GM18520 (cell line): ENCODE results near the gene PCNX2.
"Not testable (repeated sequence)": the region's sequence is repeated elsewhere in the genome, so short reads cannot be mapped to it uniquely, and the experiment has no call there.

Experiments
- ATAC-seq: cut with Tn5 transposase; IDR thresholded peaks from one replicate; pipeline ENCODE4 v1.9.1; 2021; ENCODE audit not compliant: unreplicated experiment

PCNX2 gene

DNA sequence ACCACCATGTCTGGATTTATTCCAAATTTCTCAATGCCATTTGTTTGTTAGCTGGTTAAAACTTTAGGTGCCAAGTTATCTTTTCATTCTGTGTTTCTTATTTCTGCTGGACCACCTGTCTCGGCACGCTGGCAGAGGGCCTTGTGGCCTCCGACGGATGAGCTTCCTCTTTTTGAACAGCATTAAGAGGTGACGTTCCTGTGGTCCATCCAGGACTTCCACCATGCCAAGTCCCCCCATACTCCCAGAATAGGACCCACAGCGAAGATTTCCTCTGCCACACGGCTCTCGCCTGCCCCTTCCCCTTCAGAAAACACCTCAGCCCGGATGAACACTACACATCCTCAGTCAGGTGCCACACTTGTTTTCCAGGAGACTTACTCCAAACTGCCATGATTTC is 271.3 kb downstream of the PCNX2 start:
- ATAC-seq, result no peak

DNA sequence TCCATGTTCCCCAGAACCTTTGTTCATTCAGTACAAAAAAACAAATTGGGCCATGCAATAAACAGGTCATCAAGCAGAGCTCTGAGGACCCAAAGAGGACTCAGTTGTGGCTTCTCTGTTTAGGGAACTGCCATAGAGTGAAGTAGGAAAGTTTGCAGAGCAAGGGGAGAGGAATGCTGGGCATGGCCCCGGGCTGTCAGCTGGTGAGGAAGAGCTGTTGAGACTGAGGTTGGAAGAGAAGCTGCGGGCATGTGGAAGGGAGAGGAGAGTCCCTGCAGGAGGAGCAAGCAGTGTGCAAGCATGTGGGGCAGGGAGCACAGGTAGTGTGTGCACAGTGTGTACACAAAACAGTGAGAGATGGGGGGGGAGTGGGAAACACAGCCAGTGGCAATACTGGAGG is 273.3 kb downstream of the PCNX2 start:
- no peak for ATAC-seq

DNA sequence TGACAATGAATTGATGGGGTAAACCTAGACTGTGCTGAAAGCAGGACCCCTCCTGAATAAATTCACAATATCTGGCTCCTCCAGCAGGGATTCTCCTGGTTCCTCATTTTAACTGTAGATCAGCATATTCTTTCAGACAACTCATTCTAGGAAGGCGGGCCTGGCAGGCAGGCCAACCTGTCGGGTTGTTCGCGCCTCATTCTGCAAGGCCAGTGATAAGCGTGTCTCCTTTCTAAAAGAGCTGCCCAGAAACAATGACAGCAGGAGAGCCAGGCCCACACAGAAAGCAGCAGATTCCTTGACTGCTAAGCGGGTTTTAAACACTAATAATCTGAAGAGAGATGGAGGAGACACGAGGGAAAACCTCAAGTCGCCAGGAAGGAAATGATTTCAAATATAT is 275.1 kb downstream of the PCNX2 start:
- no peak for ATAC-seq

DNA sequence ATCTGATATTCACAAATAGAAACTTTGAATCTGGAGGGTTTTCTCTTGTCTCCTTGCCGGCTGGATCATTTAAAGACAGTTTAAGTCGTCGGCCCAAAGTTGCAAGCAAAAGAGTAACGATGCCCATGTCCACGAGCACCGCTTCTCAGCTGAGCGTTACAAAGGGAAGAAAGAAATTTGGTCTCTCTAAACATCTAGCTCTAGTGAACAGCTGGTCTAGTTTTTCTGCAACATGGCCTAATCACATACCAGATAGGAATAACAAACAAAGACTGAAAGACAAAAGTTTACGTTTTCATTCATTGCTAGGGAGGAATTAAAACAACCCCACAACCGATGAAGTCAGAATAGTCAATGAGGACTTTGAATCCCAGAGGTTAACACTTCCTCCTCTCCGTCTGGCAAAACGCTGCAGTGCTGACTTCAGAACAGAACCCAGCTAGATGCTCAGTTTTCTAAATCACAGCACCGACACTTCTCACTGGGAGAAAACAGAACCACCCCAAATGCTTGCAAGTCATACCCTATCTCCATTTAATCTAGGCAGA is 275.7 kb downstream of the PCNX2 start:
- no peak for ATAC-seq

DNA sequence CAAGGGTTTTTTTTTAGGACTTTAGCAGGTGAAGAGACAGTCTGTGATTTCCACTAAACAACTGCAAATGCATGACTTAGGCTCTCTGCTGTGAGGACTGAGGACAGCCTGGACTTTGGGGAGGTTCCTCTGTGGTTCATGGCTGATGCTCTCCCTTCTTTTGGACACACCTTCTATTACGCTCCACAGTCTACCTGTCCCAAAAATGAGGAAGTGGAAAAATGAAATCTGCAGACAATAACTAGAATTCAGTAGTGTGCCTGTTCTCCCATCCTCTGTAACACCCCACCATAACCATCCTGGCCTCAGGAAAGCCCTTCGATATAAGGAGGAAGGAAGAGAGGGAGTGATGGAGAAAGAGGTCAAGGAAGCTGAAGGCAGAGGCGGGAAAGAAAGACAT is 276.4 kb downstream of the PCNX2 start:
- ATAC-seq, result no peak

DNA sequence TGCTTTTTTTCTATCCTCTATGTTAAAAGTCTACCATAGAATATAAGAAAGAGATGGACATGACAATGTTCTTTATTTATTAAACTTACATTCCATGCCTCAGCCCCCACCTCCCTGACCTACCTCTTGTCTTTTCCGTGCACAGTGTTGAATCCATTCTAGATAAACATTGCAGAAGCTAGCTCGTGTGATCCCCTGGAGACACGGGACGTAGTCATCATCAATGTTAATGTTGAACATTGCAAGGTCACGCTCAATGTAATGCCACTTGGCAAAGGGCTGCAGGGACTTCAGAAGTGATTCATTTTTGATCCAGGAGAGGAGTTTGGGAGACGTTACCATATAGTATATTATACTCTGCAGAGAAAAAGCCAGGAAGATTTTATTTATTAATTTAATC is 278.7 kb downstream of the PCNX2 start:
- ATAC-seq, result no peak

DNA sequence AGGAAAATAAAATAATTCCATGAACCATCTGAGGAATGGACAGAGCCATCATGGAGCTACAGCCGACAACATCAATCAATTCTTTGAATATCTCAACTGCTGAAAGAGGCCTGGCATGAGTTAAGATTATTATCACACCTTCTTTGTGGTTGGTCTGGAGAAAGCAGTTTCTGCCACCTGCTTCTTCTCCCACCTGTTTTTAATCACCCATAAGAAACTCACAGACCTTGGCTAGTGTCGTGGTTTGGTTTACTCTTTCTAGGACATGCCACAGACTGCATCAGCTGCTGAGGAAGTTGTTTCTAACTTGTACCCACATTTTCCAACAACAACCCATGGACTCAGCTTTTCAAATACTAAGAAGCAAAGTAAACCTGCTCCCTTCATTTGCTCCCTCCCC is 279.6 kb downstream of the PCNX2 start:
- peak; percentile 72 for ATAC-seq

DNA sequence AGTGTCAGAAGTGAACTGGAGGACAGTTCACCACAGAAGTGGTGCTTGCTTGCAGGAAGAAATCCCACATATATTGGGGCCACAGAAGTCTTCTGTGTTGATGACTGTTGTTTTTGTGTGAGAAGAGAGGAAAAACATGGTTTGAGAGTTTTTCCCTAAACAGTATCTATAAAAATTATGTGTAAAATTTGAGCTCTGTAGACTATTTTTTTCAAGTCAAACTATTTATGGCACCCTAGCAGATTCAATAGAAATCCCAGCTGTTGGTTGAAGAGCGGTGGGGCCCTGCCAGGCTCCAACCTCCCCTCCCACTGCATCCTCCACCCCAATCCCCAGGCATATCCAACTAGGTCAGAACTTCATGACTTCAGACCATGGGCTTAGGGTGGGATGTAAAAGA is 283.5 kb downstream of the PCNX2 start:
- ATAC-seq, result no peak

DNA sequence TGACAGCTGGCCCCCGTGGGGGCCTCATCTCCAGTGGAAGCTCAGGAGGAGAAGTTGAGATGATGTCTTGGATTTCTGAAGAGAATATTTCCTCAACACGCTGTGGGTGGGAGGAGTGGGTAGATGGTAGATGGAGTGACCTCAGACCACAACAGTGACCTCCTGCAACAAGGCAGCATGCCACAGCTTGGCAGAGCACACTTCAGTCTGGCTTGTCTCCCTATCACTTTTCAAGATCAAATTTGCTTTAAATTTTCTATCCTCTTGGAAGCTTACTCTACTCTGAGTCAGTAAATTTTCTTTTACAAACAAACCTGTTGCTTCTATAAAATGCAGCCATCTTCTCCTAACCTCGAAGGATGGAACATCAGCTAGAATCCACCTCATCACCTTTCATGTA is 285.4 kb downstream of the PCNX2 start:
- ATAC-seq, result no peak

DNA sequence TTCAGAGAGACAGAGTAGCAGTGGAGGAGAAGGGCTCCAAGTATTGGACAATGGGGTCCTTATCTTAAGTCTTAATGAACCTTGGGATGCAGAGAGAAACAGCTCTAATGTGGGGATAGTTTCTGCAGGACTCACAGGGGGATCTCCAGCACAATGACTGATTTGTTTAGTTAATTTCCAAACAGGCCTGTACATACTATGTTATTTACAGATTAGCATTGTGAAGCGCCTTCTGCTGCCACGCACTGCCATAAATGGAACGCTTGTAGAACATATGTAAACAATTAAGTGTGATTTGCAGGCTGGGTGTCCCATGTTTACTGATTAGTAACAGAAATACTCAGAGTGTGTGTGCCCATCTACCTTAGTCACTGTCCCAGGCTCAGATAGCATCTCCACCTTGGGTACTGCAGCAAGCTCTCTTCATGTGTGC is 289.0 kb downstream of the PCNX2 start:
- no peak for ATAC-seq

DNA sequence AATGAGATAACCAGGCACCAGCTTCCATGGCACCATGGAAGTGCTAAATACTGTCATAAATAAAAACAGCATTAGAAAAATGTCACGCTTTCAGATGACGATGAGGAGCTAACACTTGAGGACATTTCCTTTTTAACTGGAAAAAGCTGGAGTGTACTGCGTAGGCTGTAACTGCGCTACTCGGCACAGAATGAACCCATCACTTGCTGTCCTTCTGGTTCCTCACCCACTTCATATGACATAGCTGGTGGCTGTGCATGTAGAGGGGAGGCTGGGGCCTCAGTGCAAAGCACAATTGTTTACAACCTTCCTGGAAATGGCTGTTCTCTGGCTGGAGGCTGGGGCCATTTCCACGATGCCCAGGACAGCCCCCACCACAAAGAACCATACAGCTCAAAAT is 289.4 kb downstream of the PCNX2 start:
- no peak for ATAC-seq

DNA sequence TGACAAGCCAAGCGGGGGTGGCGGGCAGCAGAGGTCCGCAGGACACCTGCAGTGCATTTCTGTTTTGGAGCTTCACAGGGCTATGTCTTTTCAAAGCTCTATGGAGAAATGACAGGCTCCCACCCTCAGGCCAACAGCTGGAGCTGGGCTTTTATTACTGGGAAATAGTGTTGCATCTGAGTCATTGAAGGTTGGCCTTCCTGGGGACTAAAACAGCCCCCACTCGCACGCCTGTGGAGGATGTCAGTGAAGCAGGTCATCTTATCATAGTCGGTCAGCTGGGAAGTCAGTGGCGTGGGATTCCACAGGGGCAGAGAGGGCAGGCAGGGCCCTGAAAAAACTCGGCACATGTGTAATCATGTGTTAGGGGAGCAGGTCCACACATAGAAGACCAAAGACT is 289.8 kb downstream of the PCNX2 start:
- no peak for ATAC-seq

DNA sequence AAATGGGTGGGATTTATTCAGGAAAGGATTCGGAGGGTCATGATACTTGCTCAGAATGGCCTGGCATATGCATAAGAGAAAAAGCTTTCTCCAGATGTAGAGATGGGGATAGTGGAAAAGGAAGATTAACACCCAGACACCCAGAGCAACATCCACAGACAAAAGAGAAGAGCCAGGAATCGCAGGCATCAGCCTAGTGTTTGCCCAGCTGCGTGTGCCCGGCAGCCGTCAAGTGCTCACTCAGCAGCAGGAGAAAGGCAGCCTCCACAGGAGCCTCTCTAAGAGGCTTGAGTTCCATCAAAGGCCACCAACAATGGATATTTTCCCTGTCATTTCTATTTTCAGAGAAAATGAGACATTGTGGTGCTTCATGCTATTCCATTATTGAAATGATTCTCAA is 290.4 kb downstream of the PCNX2 start:
- no peak for ATAC-seq

DNA sequence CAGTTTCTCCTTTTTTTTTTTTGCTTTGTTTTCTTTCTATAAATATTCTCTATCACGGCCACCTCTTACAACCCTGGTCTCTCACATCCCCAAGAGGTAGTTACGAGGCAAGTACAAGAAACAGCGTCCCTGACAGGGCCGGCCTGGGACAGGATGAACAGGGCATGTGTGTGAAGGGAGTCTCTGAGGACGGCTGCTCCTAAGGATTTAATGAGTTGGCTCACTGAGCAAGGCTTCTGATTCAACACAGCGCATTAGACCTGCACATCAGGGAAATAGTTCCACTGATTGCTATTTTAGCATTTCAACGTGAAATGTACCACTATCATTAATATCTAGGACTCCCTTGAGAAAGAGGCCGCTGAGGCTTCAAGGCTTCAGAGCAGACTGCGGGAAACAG is 291.1 kb downstream of the PCNX2 start:
- ATAC-seq, result no peak

DNA sequence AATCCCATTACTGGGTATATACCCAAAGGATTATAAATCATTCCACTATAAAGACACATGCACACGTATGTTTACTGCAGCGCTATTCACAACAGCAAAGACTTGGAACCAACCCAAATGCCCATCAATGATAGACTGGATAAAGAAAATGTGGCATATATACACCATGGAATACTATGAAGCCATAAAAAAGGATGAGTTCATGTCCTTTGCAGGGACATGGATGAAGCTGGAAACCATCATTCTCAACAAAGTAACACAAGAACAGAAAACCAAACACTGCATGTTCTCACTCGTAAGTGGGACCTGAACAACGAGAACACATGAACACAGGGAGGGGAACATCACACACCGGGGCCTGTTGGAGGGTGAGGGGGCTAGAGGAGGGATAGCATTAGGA is 291.9 kb downstream of the PCNX2 start:
- ATAC-seq, result not testable (repeated sequence)

DNA sequence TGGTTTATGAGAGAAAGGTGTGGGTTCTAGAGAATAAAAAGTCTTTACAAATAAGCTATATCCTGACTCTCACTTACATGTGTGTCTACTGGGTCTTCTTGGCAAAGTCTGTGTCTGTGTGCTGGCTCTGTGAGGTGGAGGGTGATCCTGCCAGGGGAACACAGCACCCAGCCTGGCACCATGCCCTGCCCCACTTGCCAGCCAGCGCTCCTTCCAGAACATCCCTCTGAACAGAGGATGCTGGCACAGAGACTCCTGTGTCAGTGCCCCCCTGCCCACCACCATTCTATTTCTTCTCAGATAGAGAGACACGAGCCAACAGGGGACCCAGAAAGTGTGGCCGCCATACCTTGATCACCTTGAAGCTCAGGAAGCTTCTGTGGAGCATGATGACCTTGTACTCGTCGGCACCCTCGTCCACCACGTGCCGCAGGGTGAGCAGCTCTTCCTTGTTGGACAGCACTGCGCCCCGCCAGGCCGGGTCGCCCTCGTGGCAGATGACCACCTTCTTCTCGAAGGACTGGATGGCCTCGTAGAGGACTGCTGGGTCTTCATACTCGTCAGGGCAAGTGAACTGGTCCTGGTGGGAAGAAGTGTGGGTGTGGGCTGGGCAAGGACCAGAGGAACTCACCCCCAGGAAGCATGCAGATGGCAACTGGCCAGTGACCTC is 295.4 kb downstream of the PCNX2 start:
- no peak for ATAC-seq

DNA sequence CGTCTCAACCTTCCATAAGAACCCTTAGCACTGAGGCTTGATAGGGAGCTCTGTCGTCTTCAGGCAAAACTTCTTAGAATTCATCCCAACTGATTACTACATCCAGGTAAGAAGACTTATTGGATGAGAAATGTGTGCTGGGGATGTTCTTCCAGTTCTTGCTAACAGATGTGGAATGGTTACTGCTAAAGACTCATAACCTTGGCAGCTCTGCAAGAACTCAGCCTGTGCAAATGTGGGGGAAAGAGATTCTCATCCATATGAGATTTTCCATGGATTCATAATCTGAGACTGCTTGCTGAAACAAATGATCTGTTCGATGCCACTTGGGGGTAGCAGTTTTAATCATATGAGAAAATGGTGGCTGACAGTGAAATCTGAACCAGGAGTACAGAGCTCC is 296.9 kb downstream of the PCNX2 start:
- no peak for ATAC-seq

DNA sequence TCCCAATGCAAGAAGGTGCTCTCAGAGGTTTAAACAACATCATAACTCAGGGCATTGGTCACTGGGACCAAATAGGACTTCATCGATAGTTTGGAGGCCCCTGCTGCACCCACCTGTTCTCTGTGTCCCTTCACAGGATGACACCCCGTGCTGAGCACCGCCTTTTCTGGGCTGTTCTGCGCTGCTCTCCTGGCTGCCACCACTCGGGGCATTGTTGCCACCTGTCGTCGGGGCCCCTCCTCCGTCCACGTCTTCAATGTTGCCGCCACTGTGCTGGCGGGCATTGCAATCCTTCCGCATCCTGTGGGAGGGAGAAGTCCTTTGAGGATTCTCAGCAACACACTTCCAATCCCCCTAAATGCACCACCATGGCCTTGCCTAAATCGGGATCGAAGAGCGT is 297.4 kb downstream of the PCNX2 start:
- ATAC-seq, result no peak

DNA sequence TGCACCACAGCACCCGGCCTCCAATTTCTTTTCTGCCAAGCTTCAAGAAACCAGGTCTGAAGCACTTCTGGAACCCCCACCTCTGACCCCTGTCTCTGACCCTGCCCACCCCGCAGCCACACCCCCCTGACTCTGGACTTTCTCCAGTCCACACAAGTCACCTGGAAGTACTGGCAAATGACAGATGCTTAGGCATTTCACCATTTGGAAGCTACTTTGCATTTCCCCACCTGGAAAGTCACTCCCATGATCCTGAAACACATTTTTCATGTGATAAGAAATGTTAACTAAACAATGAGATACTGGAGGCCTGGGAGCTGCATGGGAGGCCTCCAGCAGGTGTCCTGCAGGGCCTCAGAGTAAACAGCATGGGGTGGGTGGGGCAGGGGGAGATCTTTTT is 299.4 kb downstream of the PCNX2 start:
- ATAC-seq, result no peak

DNA sequence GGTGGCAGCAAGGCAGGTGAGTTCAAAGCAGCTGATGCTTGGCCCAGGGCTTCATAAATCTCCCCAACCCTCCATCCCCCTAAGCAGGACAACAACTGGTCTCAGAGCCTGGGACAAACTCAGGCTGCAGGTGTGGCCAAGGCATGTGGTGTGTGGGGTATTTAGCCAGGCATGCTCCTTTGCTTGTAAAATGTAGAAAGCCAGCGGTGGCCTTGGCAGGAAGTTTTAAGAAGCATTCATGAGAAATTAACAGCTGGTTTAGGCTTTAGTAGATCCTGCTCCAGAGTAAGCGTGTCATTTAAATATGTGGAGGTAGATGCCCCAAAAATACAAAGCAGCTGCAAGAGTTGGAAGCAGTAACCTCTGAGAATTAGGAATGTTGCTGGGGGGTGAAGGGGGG is 300.3 kb downstream of the PCNX2 start:
- ATAC-seq, result no peak

DNA sequence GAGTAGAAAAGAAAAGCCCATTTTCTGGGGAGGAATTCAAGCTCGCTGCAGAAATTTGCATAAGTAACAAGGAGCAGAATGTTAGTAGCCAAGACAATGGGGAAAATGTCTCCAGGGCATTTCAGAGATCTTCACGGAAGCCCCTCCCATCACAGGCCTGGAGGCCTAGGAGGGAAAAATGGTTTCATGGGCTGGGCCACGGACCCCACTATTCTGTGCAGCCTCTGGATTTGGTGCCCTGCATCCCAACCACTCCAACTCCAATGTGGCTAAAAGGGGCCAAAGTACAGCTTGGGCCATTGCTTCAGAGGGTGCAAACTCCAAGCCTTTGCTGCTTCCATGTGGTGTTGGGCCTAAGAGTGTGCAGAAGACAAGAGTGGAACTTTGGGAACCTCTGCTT is 302.0 kb downstream of the PCNX2 start:
- no peak for ATAC-seq

DNA sequence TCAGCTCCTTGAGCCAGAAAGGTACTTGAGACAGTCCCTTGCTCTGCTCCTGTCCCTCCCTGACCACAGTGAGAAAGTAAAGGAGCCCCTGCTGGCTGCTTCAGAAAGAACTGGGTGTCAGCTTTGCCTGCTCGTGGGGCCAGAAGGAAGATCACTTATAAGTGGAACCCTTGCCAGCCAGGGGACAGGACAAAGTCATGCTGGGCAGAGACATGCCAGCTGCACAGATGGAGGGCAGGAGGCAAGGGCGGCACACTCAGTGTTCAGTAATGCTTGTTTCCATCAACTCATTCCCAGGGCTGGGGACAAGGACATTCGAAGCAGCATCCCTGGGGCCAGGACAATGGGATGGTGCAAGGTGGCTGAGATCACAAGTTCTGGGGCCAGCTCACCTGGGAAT is 303.3 kb downstream of the PCNX2 start:
- no peak for ATAC-seq

DNA sequence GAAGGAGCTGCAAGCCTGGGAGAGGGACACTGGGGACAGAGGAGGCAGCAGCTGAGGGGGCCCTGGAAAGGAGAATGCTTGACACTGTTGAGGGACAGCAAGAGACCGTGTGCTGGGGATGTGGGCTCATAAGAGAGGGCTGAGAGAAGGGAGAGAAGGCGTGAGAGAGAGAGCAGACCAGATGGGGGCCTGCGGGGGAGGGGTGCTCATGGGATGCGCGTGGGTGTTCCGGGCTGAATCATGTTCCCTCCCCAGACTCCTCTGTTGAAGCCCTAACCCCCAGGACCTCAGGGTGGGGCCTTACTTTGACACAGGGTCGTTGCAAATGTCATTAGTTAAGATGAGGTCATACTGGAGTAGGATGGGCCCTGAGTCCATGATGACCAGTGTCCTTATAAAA is 304.3 kb downstream of the PCNX2 start:
- ATAC-seq, result no peak
